T-helper 17 cell (primary cell): ENCODE results near the gene CYP2A13. TPM values are rescaled to one million over a fixed set of nuclear protein-coding genes. Genes with fewer than 3 reads are reported as not detected.
"Not testable (repeated sequence)": the region's sequence is repeated elsewhere in the genome, so short reads cannot be mapped to it uniquely, and the experiment has no call there.

Experiments
- ATAC-seq: fragments of 150-1000 bp; cut with Tn5 transposase; 2 replicates; pipeline ENCODE4 v1.10.0; 2021; ENCODE audit warnings: mild to moderate bottlenecking, moderate library complexity
- DNase-seq, 3 donors: peaks; one replicate each; pipeline versions ENCODE4 v3.0.0 to v3.0.0-alpha.2; 2020 to 2021
- H3K9me3 ChIP-seq: one replicate; pipeline ENCODE4 v1.7.0; 2013; ENCODE audit warnings: low read length, mild to moderate bottlenecking; ENCODE audit not compliant: control insufficient read depth, poor library complexity, severe bottlenecking
- H3K27ac Mint-ChIP-seq: one replicate; pipeline ENCODE4 v1.8.0; 2022; ENCODE audit warnings: mild to moderate bottlenecking, moderate library complexity, mixed read lengths
- H3K27me3 Mint-ChIP-seq: one replicate; pipeline ENCODE4 v1.8.0; 2022; ENCODE audit warnings: mixed read lengths
- H3K36me3 Mint-ChIP-seq: one replicate; pipeline ENCODE4 v1.8.0; 2022; ENCODE audit warnings: low read depth, mixed read lengths
- H3K4me1 Mint-ChIP-seq: one replicate; pipeline ENCODE4 v1.8.0; 2022; ENCODE audit warnings: mild to moderate bottlenecking, mixed read lengths
- H3K4me3 Mint-ChIP-seq: one replicate; pipeline ENCODE4 v1.8.0; 2022; ENCODE audit warnings: mild to moderate bottlenecking, moderate library complexity, mixed read lengths
- total RNA-seq, 4 donors: library from RNA in 2 of 4; stranded (reverse) in 2 of 4; gene quantifications; one replicate each; pipeline ENCODE4 v1.2.3 and lab custom pipeline; 2022 to 2026

Gene CYP2A13
- total RNA-seq, 2 donors from 2014 or later: not detected

DNA sequence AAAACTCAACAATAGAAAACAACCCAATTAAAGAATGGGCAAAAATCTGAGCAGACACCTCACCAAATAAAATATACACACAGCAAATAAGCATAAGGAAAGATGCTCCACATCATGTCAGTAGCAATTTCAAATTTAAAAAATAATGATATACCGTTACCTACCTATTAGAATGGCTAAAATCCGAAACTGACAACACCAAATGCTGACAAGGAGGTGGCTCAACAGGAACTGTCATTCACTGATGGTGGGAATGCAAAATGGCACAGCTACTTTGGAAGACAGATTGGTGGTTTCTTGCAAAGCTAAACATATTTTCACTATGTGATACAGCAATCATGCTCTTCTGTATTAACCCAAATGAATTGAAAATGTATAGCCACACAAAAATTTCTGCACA lies 9.1 kb downstream of the CYP2A13 start:
- Mint-ChIP-seq H3K27ac (no peak overlapping the region), H3K27me3 (peaks cover 33% of the 10 kb centered on the region), H3K36me3 (no peaks in the 10 kb centered on the region), H3K4me1 (peaks cover 5% of the 10 kb centered on the region), H3K4me3 (no peak overlapping the region)
- DNase-seq (no peak), ATAC-seq (no peak)
- no peaks in the 10 kb centered on the region for H3K9me3 ChIP-seq

DNA sequence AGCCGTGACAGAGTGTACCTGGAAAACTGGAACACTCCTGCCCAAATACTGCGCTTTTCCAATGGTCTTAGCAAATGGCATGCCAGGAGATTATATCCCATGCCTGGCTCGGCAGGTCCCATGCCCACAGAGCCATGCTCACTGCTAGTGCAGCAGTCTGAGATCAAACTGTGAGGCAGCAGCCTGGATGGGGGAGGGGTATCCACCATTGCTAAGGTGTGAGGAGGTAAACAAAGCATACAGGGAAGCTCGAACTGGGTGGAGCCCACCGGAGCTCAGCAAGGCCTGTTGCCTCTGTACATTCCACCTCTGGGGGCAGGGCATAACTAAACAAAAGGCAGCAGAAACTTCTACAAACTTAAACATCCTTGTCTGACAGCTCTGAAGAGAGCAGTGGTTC lies 10.5 kb downstream of the CYP2A13 start:
- ATAC-seq: no peak
- Mint-ChIP-seq H3K27me3 (peaks cover 19% of the 10 kb centered on the region), H3K36me3 (peaks cover 2% of the 10 kb centered on the region), H3K4me1 (peaks cover 5% of the 10 kb centered on the region), H3K27ac (no peak overlapping the region), H3K4me3 (no peak overlapping the region)
- H3K9me3 ChIP-seq: no peaks in the 10 kb centered on the region
- no peak for DNase-seq

DNA sequence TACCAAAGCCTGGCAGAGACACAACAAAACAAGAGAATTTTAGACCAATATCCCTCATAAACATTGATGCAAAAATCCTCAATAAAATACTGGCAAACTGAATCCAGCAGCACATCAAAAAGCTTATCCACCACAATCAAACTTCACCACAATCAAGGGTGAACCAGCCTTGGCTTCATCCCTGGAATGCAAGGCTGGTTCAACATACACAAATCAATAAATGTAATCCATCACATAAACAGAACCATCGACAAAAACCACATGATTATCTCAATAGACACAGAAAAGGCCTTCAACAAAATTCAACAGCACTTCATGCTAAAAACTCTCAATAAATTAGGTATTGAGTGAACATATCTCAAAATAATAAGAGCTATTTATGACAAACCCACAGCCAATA lies 14.0 kb downstream of the CYP2A13 start:
- not testable (repeated sequence) for H3K9me3 ChIP-seq, DNase-seq, H3K4me1 Mint-ChIP-seq, ATAC-seq, H3K27me3 Mint-ChIP-seq, H3K27ac Mint-ChIP-seq, H3K36me3 Mint-ChIP-seq, H3K4me3 Mint-ChIP-seq

DNA sequence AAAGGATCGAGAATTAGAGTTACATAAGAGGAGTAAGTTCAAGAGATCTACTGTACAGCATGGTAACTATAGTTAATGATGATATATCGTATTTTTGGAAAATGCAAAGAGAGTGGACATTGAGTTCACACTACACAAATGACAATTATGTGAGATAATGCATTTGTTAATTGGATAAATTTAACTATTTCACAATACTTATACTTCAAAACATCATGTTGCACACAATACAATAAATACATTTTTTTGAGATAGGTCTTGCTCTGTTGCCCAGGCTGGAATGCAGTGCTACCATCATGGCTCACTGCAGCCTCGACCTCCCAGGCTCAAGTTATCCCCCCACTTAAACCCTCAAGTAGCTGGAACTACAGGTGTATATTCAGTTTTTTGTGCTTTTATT lies 17.9 kb downstream of the CYP2A13 start:
- no peak for DNase-seq
- ATAC-seq: no peak
- peaks cover 4% of the 10 kb centered on the region for H3K36me3 Mint-ChIP-seq
- no peaks in the 10 kb centered on the region for H3K9me3 ChIP-seq
- H3K27ac Mint-ChIP-seq: no peak overlapping the region
- no peaks in the 10 kb centered on the region for H3K4me1 Mint-ChIP-seq
- no peak overlapping the region for H3K4me3 Mint-ChIP-seq
- H3K27me3 Mint-ChIP-seq: no peaks in the 10 kb centered on the region

DNA sequence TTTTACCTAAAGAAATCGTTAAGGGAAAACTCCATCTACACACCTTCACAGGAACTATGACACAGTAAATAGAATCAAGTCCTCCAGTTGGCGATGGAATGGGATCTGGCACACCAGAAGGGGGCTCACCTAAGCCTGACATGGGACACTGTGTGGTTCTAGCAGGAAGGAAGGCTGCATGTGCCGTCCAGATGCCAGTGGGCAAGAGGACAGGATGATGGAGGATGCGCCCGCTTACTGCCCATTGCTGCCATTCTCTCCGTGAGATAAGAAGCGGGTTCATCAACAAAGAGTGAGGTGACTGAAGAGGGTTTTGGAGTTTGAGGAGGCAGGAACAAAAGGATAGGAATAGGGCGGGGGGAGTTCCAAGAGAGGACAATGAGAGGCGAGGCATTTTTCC lies 23.0 kb downstream of the CYP2A13 start:
- no peak overlapping the region for H3K4me3 Mint-ChIP-seq
- no peaks in the 10 kb centered on the region for H3K4me1 Mint-ChIP-seq
- H3K27me3 Mint-ChIP-seq: no peaks in the 10 kb centered on the region
- H3K9me3 ChIP-seq: no peaks in the 10 kb centered on the region
- no peak for DNase-seq
- peaks cover 6% of the 10 kb centered on the region for H3K36me3 Mint-ChIP-seq
- ATAC-seq: no peak
- no peak overlapping the region for H3K27ac Mint-ChIP-seq

DNA sequence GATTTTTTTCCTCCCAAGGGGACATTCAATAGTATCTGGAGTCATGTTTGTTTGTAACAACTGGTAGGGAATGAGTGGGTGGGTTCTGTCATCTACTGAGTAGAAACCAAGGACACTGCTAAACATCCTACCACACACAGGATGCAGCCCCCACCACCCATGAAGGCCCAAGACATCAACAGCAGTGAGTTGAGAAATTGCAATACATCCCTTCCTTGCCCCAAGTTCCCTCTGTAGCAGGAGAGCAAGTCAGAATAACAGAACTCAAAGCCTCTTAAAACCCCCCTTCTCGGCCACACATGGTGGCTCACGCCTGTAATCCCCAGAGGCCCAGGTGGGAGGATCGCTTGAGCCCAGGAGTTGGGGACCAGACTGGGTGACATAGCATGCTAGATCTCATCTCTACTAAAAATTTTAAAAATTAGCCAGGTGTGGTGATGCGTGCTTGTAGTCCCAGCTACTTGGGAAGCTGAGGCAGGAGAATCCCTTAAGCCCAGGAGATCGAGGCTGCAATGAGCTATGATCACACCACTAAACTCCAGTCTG lies 23.6 kb downstream of the CYP2A13 start:
- no peak overlapping the region for H3K27ac Mint-ChIP-seq
- H3K9me3 ChIP-seq: no peaks in the 10 kb centered on the region
- DNase-seq: no peak
- H3K4me1 Mint-ChIP-seq: no peaks in the 10 kb centered on the region
- peaks cover 9% of the 10 kb centered on the region for H3K36me3 Mint-ChIP-seq
- no peaks in the 10 kb centered on the region for H3K27me3 Mint-ChIP-seq
- ATAC-seq: no peak
- no peak overlapping the region for H3K4me3 Mint-ChIP-seq

DNA sequence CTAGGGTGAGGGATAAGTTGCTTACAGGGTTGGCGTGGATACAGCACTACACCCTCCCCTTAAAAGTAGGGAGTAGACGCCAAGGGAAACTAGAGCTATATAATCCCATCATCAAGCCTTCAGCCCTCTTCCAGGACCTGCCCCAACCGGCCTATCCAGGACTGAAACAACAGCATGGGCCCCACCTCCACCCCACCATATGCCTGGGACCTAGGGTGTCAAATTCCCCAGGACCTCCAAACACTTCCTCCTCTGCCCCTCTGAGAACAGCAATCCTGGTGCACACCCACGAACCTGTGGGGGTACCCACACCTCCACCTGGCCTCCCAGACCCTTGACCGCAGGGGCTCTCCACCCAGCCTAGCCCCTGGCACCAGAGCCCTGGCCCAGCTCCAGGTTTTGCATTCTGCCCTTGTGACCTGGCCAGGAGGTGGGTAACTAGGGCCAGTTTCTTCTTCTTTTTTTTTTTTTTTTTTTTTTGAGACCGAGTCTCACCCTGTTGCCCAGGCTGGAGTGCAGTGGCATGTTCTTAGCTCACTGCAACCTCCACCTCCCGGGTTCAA lies 24.6 kb downstream of the CYP2A13 start:
- H3K27me3 Mint-ChIP-seq: no peaks in the 10 kb centered on the region
- peaks cover 13% of the 10 kb centered on the region for H3K36me3 Mint-ChIP-seq
- no peak overlapping the region for H3K4me3 Mint-ChIP-seq
- DNase-seq (no peak), ATAC-seq (no peak)
- no peaks in the 10 kb centered on the region for H3K9me3 ChIP-seq
- no peak overlapping the region for H3K27ac Mint-ChIP-seq
- H3K4me1 Mint-ChIP-seq: no peaks in the 10 kb centered on the region

DNA sequence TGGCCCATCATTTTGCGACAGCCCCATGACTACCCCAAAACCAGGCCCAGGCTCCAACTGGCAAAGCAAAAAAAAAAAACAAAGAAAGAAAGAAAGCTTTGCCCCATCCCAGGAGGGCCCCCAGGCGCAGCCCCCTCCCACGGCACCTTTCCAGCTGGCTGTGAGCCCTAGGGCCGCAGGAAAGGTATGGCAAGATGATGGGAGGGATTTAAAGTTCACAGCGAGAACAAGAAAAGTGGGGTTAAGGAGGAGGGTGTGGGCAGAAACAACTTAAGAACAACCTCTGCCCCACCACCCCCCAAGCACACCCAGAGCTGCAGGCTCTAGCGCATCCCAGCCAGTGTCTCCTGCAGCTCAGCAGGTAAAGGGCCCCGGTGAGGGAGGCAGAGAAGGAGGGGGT lies 25.9 kb downstream of the CYP2A13 start, which contains the start of gene CYP2F1:
Gene CYP2F1, plus strand, starts transcription at position 301 of the 400 bp plus-strand sequence. CDS start 1,757 bp downstream, outside the sequence.
- H3K36me3 Mint-ChIP-seq: peaks cover 13% of the 10 kb centered on the region
- no peak within 1 kb of the TSS for H3K27ac Mint-ChIP-seq
- H3K4me1 Mint-ChIP-seq: peaks cover 3% of the 10 kb centered on the region
- H3K4me3 Mint-ChIP-seq: no peak within 1 kb of the TSS
- ATAC-seq: no peak
- no peaks in the 10 kb centered on the region for H3K9me3 ChIP-seq
- no peak for DNase-seq
- no peaks in the 10 kb centered on the region for H3K27me3 Mint-ChIP-seq

DNA sequence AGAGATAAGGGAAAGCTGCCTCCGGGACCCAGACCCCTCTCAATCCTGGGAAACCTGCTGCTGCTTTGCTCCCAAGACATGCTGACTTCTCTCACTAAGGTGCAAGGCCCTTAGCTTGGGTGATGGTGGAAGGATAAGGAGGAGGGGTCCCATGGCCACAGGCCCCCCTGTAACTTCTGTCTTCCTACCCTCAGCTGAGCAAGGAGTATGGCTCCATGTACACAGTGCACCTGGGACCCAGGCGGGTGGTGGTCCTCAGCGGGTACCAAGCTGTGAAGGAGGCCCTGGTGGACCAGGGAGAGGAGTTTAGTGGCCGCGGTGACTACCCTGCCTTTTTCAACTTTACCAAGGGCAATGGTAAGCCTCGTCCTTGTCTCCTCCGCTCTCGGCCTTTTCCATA lies 28.0 kb downstream of the CYP2A13 start:
- Mint-ChIP-seq H3K4me3 (no peak overlapping the region), H3K36me3 (peaks cover 13% of the 10 kb centered on the region), H3K27me3 (no peaks in the 10 kb centered on the region), H3K4me1 (peaks cover 11% of the 10 kb centered on the region), H3K27ac (no peak overlapping the region)
- H3K9me3 ChIP-seq: no peaks in the 10 kb centered on the region
- no peak for DNase-seq
- no peak for ATAC-seq

DNA sequence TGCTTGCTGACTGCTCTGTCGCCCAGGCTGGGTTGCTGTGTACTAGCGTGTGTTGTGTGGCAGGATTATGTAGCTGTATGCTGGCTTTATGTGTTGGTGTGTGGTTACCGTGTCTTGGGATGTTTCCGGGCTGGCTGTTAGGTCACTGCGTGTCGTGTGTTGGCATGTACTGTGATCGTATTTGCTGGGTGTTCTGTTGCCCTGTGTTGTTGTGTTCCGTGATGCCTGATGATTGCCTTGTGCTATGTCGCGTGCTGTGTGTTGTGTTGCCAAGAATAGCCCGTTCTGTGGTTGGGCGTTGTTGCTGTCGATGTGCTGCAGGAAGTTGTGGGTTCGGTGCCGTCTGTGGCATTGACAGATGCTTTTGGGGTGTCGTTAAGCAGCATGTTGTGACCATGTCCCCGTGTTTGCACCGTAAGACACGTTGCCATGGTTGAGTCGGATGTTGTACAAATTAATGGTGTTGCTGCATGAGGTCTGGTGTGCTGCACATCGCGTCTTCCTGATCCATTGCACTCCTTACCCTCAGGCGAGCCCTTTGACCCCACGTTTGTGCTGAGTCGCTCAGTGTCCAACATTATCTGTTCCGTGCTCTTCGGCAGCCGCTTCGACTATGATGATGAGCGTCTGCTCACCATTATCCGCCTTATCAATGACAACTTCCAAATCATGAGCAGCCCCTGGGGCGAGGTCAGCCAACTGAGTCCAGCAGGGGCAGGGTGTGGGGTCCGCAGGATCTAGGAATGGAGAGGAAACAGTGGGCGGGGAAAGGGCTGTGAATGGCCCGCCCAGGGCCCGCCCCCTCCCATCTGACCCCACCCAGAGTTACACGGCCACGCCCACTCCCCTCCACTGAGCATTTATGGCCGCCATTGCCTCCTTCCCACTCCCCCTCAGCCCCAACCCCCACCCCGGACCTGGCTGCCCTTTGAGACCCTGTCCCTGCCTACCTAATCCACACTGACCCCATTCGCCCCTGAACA lies 33.0 kb downstream of the CYP2A13 start:
- Mint-ChIP-seq H3K4me1 (peaks cover 21% of the 10 kb centered on the region), H3K27ac (peak overlapping the region; percentile 96), H3K4me3 (peak overlapping the region; percentile 82)
- H3K27me3 Mint-ChIP-seq, H3K9me3 ChIP-seq, H3K36me3 Mint-ChIP-seq: not testable (repeated sequence)
- ATAC-seq (peak; percentile 93), DNase-seq (peak in 2 of 3 donors; percentile 54 to 63)

DNA sequence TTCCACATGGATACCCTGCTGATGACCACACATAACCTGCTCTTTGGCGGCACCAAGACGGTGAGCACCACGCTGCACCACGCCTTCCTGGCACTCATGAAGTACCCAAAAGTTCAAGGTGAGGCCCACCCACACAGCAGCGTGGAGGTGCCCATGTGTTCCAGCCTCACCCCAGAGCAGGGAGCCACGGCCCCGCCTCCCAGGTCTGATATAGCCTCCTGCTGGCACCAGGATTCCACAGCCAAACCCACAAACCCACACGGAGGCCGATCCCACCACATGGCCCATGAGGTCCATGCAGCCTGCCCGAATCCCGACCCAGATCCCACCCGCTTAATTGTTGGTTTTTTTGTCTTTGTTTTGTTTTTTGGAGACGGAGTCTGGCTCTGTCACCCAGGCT lies 34.6 kb downstream of the CYP2A13 start:
- not testable (repeated sequence) for H3K4me3 Mint-ChIP-seq, H3K36me3 Mint-ChIP-seq, H3K27me3 Mint-ChIP-seq, DNase-seq, H3K9me3 ChIP-seq, ATAC-seq
- Mint-ChIP-seq H3K4me1 (peaks cover 25% of the 10 kb centered on the region), H3K27ac (peak overlapping the region; percentile 89)

DNA sequence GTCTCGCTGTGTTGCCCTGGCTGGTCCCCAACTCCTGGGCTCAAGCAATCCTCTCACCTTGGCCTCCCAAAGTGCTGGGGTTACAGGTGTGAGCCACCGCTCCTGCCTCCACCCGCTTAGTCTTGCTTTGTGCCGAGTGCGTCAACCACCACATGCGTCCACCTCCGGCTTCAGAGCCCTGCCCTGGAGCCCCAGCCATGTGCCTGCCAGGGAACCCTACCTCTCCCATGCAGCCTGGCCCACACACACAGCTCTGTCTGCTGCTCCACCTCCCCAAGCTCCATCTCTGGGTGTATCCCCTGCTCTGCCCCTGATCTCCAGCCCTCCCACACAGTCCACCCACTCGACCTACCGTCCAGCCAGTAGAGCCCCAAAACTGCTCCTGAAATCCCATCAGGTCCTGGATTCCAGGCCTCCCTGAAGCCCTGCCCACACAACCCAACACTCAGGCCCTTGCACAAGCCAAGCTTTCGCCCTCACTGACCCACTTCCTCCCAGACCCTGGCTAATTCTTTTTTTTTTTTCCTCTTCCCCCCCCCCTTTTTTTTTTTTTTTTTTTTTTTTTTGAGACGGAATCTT lies 35.6 kb downstream of the CYP2A13 start:
- H3K27me3 Mint-ChIP-seq: no peaks in the 10 kb centered on the region
- peaks cover 31% of the 10 kb centered on the region for H3K4me1 Mint-ChIP-seq
- peak overlapping the region; percentile 55 for H3K4me3 Mint-ChIP-seq

DNA sequence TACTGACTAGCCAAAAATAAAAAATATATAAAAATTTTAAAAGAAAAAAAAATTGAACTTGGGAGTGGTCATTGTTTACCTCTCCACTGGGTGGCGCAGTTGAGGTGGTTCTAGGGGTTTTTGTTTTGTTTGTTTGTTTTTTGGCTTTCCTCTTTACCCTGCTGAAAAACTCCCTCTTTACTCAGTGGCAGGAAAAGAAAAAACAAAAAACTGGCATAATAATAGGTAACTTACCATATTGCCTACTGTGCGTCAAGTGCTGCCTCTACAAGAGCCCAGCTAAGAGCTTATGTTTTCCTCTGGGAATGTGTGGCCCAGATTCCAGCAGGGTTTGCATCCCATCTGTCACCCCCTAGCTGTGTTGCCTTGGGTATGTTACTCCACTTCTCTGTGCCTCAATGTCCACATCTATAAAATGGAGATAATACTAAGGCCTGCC lies 38.5 kb downstream of the CYP2A13 start:
- ATAC-seq (peak; percentile 51), DNase-seq (peak; percentile 34 to 58 (median 35))
- not testable (repeated sequence) for H3K4me3 Mint-ChIP-seq, H3K9me3 ChIP-seq, H3K27me3 Mint-ChIP-seq, H3K36me3 Mint-ChIP-seq
- peak overlapping the region; percentile 90 for H3K27ac Mint-ChIP-seq
- peaks cover 20% of the 10 kb centered on the region for H3K4me1 Mint-ChIP-seq

More for the DNA sequence above, 35.6 kb downstream of the CYP2A13 start:
- peak overlapping the region; percentile 89 for H3K27ac Mint-ChIP-seq
- DNase-seq: no peak
- no peak for ATAC-seq
- H3K36me3 Mint-ChIP-seq: no peaks in the 10 kb centered on the region
- no peaks in the 10 kb centered on the region for H3K9me3 ChIP-seq
